OCI-M2 (cell line): ENCODE measurements around the gene ZNF695.
"Not testable (repeated sequence)": the region's sequence is repeated elsewhere in the genome, so short reads cannot be mapped to it uniquely, and the experiment has no call there.

Experiments used
- DNase-seq: peaks from one replicate; lab custom pipeline; 2025; ENCODE audit not compliant: unreplicated experiment; lab: John Stamatoyannopoulos, UW

ZNF695 gene

DNA sequence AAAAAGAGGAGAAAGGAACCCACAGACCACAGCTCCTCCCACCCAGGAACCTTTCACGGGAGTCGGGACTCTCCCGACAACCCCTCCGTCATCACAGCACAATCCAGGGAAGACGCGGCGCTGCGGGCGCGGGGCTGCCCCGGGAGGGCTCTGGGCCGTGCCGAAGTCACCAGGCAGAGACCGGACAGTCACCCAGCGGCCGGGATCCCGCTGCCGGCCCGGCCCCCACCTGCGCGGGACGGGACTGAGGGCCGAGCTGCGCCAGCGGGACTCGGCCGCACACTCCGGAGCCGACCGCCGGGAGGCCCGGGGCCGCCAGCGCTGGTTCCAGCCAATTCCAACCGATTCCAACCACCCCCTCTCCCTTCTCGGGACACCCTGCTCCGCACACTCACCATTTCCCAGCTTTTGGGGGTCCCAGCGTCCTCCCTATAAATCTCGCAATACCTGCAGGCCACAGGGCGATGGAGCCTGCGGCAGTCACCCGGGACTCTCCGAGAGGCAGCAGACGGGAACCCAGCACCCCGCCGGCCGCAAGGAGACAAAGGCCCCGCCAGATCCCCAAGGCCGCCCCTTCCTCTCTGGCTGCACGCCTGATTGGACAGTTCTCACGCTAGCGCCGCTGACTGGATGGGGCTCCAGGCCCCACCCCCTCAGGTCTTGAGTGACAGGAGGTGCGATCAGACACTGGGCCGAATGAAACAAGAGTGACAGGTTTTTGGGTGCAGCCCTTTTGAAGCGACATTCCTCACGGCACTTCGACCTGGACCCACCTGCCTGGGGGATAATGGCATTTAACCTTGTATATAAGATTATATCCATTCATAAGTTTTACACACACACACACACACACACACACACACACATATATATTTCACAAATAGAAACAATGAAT is at the start of gene ZNF695:
TSS of gene ZNF695 (minus strand) at position 547 of the 895 bp plus-strand sequence. CDS start at position 398, 149 bp downstream.
- peak; percentile 54 for DNase-seq

DNA sequence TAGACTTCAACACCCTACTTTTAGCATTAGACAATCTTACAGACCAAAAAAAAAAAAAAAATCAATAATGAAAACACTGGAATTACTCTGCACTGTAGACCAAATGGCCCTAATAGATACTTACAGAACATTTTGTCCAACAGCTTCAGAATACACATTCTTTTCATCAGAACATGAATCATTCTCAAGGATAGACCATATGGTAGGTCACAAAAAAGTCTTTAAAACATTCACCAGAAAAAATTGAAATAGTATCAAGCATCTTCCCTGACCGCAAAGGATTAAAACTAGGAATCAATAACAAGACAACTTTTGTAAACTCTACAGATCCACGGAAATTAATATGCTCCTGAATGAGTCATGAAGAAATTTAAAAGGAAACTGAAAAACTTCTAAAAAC is 48.2 kb upstream of the ZNF695 start:
- DNase-seq: no peak

DNA sequence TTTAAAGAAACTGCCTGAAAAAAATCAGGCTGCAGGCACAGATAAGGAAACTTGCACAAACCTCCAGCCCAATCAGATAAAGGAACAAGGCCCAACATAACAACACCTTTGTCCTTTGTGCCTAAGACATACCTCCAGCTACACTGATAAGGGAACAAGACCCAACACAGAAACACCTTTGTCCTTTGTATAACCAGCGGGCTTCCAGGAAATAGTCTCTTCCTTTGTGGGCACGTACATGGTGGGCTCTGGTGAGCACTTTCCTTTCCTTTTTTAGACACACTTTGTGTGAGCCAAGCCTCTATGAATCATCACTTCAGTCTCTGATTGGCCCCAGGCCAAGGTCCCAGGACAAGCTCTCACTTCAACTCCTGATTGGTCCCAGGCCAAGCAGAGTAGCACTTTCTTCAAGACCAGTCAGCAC is 47.1 kb upstream of the ZNF695 start:
- DNase-seq: no peak

DNA sequence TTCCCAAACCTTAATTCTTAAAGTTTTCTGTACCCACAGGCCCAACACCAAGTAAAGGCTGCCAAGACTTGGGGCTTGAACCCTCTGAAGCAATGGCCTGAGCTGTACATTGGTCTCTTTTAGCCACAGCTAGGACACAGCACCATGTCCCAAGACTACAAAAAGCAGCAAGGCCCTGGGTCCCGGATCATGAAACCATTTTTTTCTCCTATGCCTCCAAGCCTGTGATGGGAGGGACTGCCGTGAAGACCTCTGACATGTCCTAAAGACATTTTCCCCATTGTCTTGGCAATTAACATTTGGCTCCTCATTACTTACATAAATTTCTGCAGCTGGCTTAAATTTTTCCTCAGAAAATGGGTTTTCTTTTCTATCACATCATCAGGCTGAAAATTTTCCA is 39.8 kb upstream of the ZNF695 start:
- no peak for DNase-seq

DNA sequence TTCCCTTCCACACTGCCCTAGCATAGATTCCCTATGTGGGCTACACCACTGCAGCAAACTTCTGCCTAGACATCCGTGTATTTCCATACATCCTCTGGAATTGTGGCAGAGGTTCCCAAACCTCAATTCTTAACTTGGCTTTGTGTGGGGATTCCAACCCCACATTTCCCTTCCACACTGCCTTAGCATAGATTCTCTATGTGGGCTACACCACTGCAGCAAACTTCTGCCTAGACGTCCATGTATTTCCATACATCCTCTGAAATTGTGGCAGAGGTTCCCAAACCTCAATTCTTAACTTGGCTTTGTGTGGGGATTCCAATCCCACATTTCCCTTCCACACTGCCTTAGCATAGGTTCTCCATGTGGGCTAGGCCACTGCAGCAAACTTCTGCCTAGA is 39.4 kb upstream of the ZNF695 start:
- no peak for DNase-seq

DNA sequence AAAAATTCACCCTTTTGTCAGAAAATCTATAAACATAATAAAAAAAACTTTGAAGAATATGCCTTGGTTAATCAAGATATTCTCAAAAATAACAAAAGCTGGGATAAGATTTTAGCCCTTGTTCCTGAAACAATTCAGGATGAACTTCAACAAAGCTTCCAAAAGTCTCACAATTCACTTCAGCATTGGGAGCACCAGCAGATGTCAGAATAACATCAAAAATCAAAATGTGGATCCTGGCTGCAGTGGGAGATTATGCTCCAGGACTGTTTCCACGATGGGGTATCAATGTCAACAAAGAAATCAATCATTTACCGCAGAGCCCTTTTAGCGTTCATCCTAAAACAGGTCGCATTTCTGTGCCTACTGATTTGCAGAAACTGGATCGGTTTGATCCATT is 35.5 kb upstream of the ZNF695 start:
- no peak for DNase-seq

DNA sequence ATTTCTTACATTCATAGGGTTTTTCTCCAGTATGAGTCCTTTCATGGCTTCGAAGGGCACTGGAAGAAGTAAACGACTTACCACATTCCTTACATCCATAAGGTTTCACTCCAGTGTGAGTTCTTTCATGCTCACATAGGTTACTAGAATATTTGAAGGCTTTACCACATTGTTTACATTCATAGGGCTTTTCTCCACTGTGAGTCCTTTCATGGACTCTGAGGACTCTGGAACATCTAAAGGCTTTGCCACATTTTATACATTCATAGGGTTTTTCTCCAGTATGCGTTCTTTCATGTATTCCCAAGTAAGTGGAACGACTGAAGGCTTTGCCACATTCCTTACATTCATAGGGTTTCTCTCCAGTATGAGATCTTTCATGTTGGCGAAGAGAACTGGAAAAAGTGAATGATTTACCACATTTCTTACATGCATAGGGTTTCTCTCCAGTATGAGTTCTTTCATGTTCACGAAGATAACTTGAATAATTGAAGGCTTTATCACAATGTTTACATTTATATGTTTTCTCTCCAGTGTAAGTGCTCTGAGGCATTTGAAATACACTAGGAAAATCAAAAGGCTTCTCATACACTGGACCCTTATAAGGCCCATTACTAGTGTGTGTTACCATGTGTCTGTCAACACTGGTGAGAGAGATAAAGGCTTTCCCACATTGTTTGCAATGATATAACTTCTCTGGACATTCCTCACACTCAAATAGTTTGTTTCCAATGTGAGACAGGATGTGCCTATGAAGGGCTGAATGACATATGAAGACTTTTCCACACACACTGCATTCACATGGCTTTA is 29.9 kb upstream of the ZNF695 start:
- no peak for DNase-seq

DNA sequence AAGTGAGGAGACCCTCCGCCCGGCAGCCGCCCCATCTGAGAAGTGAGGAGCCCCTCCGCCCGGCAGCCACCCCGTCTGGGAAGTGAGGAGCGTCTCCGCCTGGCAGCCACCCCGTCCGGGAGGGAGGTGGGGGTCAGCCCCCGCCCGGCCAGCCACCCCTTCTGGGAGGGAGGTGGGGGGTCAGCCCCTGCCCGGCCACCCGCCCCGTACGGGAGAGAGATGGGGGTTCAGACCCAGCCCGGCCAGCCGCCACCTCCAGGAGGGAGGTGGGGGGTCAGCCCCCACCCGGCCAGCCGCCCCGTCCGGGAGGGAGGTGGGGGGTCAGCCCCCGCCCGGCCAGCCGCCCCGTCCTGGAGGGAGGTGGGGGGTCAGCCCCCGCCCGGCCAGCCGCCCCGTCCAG is 24.4 kb upstream of the ZNF695 start:
- not testable (repeated sequence) for DNase-seq

DNA sequence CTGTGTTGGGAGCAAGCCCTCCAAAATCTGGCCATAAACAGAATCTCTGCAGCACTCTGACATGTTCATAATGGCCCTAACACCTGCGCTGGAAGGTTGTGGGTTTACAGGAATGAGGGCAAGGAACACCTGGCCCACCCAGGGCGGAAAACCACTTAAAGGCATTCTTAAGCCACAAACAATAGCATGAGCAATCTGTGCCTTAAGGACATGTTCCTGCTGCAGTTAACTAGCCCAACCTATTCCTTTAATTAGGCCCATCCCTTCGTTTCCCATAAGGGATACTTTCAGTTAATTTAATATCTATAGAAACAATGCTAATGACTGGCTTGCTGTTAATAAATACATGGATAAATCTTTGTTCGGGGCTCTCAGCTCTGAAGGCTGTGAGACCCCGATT is 16.8 kb upstream of the ZNF695 start:
- not testable (repeated sequence) for DNase-seq

DNA sequence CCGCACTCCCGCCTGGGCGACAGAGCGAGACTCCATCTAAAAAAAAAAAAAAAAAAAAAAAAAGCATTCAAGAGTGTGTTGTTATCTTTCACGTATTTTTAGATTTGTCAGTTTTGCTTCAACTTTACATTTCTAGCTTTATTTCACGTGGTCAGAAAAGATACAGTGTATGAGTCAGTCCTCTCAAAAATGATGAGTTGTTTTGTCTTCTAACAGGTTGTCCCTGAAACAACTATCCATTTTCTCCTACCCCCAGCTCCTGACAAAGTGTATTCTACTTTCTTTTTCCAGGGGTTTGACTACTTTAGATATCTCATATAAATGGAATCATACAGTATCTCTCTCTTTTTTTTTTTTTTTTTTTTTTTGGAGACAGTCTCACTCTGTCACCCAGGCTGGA is 5.5 kb upstream of the ZNF695 start:
- DNase-seq: no peak

DNA sequence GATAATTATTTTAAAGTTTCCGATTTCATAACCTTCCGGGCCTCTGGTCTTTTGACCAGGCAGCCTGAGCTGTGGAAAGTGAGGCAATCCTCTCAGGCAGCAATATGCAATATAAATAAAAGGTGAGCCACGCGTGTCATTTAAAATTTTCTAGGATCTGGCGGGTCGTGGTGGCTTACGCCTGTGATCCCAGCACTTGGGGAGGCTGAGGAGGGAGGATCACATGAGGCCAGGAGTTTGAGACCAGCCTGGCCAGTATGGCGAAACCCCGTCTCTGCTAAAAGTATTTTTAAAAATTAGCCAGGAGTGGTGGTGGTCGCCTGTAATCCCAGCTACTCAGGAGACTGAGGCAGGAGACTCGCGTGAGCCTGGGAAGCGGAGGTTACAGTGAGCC is 546 bp upstream of the ZNF695 start:
- no peak for DNase-seq

DNA sequence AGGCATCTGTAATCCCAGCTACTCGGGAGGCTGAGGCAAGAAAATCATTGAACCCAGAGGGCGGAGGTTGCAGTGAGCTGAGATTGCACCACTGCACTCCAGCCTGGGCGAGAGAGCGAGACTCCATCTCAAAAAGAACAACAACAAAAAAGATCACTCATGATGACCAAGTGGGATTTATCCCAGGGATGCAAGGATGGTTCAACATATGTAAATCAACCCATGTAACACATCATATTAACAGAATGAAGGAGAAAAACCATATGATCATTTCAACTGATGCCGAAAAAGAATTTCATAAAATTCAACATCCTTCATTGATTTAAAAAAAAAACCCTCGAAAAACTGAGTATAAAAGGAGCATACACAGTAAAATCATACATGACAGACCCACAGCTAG is 3.8 kb downstream of the ZNF695 start:
- DNase-seq: not testable (repeated sequence)

DNA sequence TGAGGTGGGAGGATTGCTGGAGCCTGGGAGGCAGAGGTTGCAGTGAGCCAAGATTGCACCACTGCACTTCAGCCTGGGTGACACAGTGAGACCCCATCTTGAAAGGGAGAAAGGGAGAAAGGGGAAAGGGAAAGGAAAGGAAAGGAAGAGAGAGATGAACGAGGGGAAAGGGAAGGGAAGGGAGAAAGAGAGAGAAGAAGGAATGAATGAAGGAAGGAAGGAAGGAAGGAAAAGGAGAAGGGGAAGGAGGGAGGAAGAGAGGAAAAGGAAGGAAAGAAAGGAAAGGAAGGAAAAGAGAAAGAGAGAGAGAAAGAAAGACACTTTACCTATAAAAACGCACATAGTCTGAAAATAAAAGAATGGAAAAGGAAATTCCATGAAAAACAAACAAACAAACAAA is 18.0 kb downstream of the ZNF695 start:
- DNase-seq: no peak

DNA sequence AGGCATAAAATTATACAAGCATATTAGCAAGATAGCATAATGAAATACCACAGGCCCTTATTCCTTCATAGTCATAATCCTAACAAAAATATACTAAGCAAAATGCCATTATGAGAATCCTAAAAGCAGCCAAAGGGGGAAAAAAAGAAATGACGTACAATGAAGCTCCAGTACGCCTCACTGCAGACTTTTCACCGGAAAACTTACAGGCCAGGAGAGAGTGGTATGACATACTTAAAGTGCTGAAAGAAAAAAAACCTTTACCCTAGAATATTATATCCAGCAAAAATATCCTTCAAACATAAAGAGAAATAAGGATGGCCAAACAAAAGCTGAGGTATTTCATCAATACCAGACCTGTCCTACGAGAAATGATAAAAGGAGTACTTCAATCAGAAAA is 19.5 kb downstream of the ZNF695 start:
- no peak for DNase-seq

DNA sequence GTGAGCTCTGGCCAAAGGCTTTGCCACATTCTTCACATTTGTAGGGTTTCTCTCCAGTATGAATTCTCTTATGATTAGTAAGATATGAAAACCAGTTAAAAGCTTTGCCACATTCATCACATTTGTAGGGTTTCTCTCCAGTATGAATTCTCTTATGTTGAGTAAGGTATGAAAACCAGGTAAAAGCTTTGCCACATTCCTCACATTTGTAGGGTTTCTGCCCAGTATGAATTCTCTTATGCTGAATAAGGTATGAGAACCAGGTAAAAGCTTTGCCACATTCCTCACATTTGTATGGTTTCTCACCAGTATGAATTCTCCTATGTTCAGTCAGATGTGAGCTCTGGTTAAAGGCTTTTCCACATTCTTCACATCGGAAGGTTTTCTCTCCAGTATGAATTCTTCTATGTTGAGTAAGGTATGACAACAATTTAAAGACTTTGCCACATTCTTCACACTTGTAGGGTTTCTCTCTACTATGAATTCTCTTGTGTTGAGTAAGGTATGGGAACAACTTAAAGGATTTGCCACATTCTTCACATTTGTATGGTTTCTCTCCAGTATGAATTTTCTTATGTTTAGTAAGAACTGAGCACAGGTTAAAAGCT is 20.7 kb downstream of the ZNF695 start:
- DNase-seq: no peak

DNA sequence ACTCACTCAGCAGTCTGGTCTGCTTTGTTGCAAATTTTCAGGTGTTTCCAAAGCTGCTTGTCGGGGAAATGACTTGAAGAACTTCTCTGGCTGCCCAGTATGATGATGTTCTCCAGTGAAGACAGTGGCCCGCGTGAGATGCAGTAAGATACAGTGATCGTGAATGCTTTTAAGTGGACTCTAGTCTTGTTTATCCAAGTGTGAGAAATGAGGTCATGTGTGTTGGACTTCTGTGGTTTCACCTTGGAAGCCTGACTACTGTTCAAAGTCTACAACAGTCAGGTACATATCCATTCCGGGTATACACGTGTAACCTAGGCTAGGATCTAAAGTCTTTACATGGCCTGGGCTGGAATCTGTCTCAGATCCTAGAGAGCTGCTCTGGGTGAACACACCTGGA is 29.1 kb downstream of the ZNF695 start:
- no peak for DNase-seq

DNA sequence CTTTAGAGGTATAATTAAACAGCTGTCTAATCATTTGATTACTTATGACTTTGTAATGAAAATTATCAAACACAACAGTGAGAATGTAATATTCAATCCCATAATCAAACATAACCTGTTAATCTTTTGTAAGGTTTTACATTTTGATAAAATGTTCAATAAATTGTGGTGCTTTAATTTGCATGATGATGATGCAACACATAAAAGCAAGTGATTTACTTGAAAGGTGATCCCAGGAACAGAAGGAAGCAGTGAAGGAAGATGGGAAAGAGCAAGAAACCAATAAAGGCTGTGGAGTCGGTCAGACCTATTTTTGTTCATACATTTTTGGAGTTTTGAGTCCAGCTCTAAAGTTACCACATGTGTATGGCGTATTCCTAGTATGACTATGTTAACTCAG is 29.6 kb downstream of the ZNF695 start:
- DNase-seq: no peak

DNA sequence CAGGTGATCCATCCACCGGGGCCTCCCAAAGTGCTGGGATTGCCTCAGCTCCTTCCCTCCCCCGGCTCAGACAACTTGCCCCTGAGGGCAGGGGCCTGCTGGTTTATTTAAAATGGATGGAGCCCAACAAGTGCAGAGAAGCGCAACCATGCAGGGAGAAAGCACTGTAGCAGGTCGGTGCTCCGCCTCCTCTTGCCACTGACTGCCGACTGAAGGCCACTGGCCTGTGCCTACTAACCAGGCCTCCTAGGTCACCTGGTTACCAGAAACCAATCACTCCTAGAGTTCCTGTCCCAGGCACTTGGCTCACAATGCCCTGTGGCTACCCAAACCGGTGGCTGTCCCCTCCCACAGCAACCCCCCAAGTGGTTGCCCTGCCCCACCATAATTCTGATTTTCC is 35.9 kb downstream of the ZNF695 start:
- DNase-seq: no peak

DNA sequence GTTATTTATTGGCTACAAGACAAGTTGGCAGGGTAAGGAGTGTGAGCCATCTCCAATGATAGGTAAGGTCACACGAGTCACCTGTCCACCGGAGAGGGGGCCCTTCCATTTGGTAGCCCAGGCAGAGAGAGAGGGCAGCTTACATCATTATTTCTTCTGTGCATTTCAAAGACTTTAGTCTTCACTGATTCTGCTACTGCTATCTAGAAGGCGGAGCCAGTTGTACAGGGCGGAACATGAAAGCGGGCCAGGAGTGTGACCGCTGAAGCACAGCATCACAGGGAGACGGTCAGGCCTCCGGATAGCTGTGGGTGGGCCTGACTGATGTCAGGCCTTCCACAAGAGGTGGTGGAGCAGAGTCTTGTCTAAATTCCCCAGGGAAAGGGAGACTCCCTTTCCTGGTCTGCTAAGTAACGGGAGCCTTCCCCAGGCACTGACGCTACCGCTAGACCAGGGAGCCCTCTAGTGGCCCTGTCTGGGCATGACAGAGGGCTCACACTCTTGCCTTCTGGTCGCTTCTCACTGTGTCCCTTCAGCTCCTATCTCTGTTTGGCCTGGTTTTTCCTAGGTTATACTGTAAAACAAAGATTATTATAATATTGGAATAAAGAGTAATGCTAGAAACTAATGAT is 36.7 kb downstream of the ZNF695 start:
- no peak for DNase-seq

DNA sequence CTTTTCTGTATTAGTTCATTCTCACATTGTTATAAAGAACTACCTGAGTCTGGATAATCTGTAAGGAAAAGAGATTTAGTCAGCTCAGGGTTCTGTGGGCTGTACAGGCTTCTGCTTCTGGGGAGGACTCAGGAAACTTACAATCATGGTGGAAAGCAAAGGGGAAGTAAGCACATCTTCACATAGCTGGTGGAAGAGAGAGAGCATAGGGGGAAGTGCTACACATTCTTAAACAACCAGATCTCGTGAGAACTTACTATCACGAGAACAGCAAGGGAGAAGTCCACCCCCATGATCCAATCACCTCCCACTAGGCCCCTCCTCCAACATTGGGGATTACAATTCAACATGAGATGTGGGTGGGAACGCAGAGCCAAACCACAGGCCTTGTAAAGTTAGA is 38.2 kb downstream of the ZNF695 start:
- DNase-seq: no peak

DNA sequence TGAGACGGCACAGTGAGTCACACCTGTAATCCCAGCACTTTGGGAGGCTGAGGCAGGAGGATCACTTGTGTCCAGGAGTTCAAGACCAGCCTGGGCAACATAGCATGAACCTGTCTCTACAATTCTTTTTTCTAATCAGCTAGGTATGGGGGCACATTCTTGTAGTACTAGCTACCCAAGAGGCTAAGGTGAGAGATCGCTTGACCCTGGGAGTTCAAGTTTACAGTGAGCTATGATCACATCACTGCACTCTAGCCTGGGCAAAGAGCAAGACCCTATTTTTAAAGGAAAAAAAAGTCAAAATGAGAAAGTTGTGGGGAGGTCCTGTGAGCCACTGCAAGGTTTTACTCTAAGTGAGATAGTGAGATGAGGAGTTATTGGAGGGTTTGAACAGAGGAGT is 41.4 kb downstream of the ZNF695 start:
- no peak for DNase-seq
